IPS-18c (cell line): ENCODE measurements around the gene TMEM163.

ENCODE experiments used
- H3K4me3 ChIP-seq: 2 replicates; pipeline ENCODE4 v1.7.0; 2013; ENCODE audit warnings: low read depth, mild to moderate bottlenecking, low read length, moderate library complexity; ENCODE audit not compliant: insufficient read depth
- H3K9me3 ChIP-seq: one replicate; pipeline ENCODE4 v1.6.1; 2013; ENCODE audit warnings: mild to moderate bottlenecking, low read length, moderate library complexity; ENCODE audit not compliant: control insufficient read depth, insufficient read depth

The TMEM163 gene

DNA sequence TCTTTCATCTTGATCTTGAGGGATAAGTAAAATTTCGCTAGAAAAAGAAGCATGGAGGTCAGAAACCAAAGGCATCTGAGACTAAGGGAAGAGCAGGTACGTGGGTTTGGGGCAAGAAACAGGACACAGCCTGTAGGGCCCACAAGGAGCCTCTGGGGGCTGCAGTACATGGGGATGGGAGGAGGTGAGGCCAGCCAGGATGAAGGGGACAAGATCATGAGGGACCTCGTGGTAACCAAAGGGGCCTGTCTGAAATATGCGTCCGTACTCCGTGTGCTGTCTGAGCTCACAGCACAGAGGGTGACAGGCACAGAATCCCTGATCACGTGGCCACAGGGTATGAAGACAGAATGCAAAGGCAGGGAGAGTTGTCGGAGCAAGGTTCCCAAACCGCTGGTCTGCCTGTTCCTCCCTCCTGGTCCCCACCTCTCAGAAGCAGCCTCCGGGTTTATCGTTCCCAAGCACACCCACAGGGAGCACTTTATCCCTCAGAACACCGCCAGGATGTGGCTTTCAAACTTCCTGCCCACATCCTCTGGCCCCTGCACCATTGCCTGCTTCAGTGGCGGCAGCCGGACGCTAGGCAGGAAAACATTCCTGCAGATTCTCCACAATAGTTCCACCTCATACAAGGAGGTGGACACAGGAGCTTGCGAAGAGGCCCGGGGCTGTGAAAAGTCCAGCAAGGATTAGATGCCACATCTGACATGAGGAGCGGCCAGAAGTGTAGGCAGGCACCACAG lies 12.0 kb downstream of the TMEM163 start:
- Histone ChIP-seq H3K4me3 (no peak overlapping the region), H3K9me3 (no peaks in the 10 kb centered on the region)

DNA sequence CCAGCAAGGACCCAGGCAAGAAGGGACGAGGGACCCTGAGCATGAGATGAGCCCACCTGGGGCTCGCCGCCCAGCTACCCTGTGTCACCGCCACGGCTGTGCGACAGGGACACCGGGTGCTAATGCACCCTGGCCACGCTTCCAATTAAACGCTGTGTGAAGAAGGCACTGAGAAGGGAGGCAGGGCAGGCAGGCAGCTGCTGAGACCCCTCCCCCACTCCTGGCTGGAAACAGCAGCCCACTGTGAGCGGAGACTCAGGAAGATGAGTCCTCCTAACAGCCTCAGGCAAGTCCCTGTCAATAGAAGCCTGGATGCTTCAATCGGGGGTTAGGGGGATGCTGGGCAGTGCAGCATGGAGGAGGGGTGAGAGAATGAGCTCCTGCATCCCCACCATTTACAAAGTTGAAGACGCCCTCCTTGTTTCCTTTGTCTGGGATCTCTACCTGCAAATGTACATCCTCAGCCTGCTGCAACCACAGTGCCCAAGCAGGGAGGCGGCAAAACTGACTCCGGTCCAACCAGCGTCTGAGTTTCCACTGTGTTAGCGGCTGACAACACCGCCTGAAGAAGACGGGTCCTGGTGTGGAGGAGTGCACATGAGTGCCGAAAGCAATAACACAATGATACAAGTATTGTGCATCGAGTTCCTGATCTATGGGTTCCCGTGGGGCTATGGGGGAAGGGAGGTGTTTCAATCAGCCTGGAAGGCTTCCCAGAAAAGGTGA lies 12.8 kb downstream of the TMEM163 start:
- Histone ChIP-seq H3K9me3 (no peaks in the 10 kb centered on the region), H3K4me3 (no peak overlapping the region)

DNA sequence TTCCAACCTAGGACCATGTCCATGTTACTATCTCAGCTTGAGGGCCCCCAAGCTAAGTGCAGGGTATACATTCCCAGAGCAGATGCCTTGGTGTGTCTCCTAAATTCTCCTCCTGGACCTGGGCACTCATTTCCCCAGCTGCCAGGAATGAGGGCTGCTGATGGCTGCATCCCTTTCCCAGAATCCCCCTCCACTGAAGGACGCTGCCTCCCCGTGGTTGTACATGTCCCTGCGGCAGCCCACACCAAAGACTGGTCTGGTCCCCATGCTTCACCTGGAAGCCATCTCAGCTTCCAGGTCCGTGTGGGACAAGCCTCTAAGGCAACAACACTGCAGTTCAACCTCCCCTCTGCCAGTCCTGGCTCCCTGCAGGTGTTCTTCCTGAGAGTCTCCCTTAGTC lies 14.6 kb downstream of the TMEM163 start:
- Histone ChIP-seq H3K4me3 (no peak overlapping the region), H3K9me3 (no peaks in the 10 kb centered on the region)

DNA sequence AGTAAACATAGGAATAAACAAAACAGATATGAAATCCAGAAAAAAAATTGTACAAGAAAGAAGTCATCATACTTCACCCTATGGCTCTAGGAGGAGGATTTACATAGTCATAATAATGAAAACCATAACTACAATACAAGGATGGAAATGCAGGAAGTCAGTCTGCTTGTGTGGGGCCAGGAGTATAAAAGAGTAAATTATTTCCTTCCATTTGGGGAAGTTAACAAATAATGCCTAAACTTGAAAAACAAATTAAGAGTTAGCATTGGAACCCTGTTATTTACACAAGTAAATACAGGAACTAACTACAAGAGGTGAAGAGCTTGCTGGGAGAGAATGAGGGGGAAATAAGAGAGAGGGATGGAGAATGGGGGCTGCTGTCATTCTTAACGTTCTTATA lies 15.4 kb downstream of the TMEM163 start:
- H3K9me3 ChIP-seq = no peaks in the 10 kb centered on the region
- no peak overlapping the region for H3K4me3 ChIP-seq

DNA sequence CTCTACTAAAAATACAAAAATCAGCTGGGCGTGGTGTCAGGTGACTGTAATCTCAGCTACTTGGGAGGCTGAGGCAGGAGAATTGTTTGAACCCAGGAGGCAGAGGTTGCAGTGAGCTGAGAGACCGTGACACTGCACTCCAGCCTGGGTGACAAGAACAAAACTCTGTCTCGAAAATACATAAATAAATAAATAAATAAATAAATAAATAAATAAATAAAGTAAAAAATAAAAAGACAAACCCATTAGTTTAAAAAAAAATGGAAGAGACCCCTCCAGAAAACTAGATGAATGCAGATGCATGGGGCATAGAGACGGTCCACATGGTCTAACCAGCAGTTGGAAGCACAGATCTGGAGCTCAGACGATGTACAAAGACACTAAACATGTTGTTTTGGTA lies 18.1 kb downstream of the TMEM163 start:
- no peak overlapping the region for H3K4me3 ChIP-seq
- H3K9me3 ChIP-seq = no peaks in the 10 kb centered on the region

DNA sequence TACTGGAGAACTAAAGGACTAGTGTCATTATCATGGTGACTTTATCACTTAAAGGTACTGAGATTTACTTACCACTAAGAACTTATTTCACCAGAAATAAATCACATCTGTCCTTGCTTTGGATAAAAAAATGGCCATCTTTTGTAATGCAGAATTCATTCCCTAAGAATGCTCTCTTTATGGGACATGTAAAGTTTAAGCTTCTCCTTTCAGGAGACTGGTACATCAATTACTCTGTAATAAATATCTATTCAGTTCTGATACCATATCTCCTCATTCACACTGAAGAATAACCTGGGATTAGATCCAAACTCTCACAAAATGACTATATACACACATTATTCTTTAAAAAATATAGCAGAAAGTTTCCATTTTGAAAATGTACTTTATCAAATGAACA lies 24.4 kb downstream of the TMEM163 start:
- H3K9me3 ChIP-seq = no peaks in the 10 kb centered on the region
- no peak overlapping the region for H3K4me3 ChIP-seq

DNA sequence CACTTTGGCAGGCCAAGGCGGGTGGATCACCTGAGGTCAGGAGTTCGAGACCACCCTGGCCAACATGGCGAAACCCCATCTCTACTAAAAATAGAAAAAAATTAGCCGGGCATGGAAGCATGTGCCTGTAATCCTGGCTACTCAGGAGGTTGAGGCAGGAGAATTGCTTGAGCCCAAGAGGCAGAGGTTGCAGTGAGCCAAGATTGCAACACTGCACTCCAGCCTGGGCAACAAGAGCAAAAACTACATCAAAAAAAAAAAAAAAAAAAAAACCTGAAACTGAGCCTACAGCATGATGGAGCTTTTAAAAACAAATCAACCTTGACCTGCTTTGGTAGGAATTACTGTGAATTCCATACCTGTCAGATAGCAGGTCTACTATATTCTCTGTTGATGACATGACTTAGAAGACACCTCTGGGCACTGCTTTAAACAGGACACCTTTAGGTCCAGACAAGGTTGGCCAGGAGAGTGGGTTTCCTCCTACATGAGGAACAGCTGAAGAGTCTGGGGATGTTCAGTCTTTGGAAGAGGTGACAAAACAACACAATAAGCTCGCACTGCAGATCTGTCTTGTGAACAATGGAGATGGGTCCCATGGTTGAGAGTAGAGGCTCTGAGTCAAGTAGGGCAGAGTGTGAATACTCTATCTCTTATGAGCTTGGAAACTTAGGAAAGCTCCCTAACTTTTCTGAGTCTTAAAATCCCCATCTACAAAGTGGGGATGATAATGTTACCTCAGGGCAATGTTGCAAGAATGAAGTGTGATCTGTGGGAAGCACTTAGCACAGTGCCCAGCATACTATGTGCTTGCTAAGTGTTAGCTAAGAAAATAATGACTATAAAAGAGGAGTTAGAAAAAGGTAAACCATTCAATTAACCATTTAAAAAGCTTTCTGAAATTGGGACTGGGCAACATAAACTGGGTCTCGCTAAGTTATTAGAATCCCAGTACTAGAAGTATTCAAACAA lies 25.2 kb downstream of the TMEM163 start:
- H3K9me3 ChIP-seq = no peaks in the 10 kb centered on the region
- H3K4me3 ChIP-seq = no peak overlapping the region

DNA sequence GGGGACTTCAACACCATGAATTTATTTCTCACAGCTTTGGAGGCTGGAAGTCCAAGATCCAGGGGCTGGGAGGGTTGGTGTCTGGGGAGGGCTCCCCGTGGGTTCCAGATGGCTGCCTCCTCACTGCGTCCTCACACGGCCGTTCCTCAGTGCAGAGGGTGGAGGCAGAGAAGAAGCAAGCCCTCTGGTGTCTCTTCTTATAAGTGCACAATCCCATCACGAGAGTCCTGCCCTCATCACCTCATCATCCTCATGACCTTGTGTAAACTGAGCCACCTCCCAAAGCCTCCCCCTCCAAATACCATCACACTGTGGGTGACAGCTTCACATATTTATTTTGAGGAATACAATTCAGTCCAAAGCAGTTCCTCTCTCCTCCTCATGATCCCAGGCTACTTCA lies 26.3 kb downstream of the TMEM163 start:
- no peak overlapping the region for H3K4me3 ChIP-seq

DNA sequence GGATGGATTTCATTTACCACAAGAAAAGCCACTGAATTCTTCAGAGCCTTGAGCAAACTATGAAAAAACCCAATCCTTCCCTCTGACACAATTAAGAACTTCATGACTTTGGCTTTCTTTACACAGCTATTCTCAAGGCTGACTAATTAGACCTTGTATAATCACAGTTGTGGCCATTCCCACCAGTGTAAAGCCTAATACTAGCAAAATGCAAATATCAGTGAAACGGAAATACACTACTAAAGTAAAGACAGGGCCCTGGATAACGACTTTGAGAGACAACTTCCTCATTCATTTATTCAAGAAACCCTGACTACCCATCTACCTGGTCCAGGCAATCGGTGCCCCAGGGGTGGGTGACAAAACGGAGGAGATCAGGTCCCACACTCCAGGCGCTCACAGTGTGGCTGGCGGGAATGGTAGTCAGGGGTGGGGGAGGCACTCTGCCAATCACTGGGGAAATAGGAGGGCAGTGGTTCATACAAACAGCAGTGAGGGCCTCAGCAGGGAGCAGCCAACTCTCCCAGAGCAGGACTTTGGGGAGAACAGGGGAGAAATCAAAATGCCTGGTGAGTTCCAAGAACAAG lies 28.1 kb downstream of the TMEM163 start:
- Histone ChIP-seq H3K4me3 (no peak overlapping the region), H3K9me3 (no peaks in the 10 kb centered on the region)

More for the DNA sequence above, 26.3 kb downstream of the TMEM163 start:
- H3K9me3 ChIP-seq = no peaks in the 10 kb centered on the region

DNA sequence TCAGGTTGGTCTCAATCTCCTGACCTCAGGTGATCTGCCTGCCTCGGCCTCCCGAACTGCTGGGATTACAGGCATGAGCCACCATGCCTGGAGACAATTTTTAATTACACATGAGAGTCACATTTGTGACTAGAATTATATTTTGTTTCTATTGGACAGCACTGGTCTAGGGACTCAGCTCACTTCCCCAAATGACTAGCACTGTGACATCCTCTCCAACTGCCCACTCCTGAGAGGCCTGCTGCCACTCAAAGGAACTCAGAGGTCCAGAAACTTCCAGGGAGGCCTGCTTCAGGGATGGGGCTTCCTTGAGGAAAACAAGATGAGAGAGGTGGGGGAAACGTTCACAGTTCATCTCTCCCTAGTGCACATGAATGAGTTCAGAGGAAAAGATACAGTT lies 29.5 kb downstream of the TMEM163 start:
- no peak overlapping the region for H3K4me3 ChIP-seq

DNA sequence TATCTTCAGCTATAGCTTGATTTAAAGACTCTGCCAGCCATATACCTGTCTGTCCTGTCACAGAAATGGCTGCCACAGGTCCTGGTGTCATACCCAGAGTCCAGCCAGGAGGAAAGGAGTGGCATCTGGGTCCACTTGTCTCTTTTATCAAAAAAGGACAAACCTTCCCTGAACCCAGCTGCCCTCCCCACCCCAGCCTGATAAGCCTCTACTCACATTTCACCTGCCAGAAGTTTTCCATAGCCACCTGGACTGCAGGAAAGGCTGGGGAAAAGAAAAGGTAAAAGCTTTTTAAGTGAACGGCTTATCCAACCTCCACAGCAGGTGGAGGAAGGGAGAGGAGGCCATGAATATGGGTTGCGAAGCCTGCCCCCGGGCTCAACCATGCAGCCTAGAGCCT lies 32.8 kb downstream of the TMEM163 start:
- H3K4me3 ChIP-seq = no peak overlapping the region
- no peaks in the 10 kb centered on the region for H3K9me3 ChIP-seq

More for the DNA sequence above, 29.5 kb downstream of the TMEM163 start:
- no peaks in the 10 kb centered on the region for H3K9me3 ChIP-seq

DNA sequence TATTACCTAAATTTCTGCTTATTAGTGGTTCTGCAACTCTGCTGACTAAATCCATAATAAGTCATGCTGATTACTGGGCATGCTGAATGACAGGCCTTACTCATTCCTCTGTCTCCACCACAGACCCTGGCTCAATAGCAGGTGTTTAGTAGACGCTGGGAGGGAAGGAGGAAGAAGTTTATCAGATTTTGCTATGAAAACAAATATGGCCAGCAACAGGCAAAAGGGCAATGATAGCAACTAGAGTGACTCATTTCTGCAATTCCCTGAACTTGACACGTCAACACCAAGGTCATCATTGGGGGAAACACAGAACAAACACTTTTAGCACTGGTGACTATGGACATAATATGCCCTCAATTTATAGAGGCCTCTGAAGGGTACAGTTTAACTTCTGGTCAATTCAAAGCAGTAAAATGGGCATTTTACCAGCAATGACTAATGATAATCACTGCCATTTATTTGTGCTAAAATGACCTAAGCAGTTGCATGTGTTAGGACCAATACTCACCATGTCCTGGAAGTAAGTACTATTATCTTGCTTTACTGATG lies 35.2 kb downstream of the TMEM163 start:
- Histone ChIP-seq H3K4me3 (no peak overlapping the region), H3K9me3 (no peaks in the 10 kb centered on the region)

DNA sequence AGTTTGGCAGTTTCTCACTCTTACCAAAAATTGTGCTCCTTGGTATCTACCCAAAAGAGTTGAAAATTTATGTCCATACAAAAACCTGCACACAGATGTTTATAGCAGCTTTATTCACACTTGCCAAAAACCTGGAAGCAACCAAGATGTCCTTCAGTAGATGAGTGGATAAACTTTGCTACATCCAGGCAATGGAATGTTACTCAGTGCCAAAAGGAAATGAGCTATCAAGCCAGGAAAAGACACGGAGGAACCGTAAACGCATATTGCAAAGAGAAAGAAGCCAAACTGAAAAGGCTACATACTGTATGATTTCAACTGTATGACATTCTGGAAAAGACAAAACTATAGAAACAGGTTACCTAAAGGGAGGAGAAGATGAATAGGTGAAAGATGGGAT lies 36.1 kb downstream of the TMEM163 start:
- H3K4me3 ChIP-seq = no peak overlapping the region
- H3K9me3 ChIP-seq = no peaks in the 10 kb centered on the region

DNA sequence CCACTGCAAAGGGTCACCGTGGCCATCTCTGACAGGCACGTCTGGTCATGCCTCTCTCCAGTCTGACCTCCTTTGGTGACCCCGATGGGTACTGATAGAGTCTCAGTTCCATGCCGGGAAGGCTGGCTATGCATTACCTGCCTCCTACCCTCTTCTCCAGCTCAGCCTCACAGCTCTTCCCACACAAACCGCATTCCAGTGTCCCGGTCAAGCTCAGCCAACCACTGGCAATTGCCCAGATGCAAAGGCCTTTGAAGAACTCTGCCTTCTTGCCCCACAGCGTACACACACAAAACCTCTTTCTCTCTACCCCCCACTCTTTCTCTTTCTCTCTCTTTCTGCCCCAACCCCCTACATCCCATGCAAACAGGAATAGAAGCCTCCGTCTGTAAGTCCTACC lies 37.6 kb downstream of the TMEM163 start:
- no peak overlapping the region for H3K4me3 ChIP-seq
- no peaks in the 10 kb centered on the region for H3K9me3 ChIP-seq

DNA sequence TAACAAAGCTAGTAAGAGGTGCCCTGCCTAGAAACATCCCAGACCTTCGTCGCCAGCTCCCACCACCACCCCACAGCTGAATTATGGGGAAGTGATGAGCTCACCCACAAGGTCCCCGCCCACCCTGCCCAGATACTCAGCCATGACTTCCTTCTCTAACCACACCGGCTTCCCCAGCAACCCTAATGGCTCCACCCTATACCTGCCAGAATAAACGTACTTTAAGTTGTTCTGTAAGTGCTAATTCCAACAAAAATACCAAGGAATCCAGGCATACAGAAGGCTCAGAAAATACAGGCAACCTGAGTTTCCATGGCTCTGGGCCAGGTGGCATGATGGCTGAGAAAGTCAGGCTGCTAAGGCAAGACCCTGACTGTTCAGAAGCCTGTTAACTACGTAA lies 39.1 kb downstream of the TMEM163 start:
- Histone ChIP-seq H3K9me3 (no peaks in the 10 kb centered on the region), H3K4me3 (no peak overlapping the region)

DNA sequence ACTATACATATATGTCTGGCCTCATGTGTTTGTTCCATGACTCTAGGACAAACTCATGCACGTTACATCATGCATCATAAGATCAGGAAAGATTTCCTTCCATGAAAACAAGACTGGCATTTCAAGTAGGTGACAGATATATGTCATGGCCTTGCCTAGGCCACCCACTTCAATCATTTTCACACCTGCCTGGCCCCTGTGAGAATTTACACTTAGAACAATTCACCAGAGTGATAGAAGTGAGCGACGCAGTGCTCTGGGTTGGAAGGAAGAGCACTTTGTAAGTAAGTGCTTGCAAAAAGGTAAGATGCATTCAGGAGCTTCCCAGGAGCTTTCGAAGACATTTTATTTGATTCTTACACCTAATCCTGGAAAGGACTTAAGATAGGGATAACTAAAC lies 39.5 kb downstream of the TMEM163 start:
- Histone ChIP-seq H3K4me3 (no peak overlapping the region), H3K9me3 (no peaks in the 10 kb centered on the region)
